ENCODE measurements around the gene TMEM248. TPM values are rescaled to one million over a fixed set of nuclear protein-coding genes. Genes with fewer than 3 reads are reported as not detected.

The TMEM248 gene
- total and polyA plus RNA-seq, 2 of the 13 experiments (the other 11 are each of a cell fraction or from before 2014, with no cell fraction given), result 54.3 to 109 TPM

GRCh38 chr7:66901941-66902843, 18.8 kb upstream of the TMEM248 start:
- no peak for FAIRE-seq

DNA sequence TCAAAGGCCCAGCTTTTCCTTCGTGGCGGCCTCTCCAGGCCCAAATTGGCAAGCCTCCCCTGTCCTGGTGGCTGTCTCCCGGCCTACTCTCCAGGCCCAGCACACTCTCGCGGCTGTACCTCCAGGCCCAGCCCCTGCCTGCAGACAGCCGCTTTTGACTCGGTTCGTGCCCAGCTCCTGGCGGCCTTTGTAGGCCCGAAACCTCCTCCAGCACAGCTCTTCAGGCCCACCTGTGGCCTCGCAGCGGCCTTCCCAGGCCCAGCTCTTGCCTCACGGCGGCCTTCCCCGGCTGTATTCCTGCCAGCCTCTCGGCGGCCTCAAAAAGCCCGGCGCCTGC, 18.2 kb upstream of the TMEM248 start:
- Histone ChIP-seq H3K27ac (ENCODE audit: extremely low read length, insufficient read depth, low read length) (no peak overlapping the region), H3K9me3 (ENCODE audit: low read length) (no peaks in the 10 kb centered on the region), H3K36me3 (replicated peaks in 1 of 2; ENCODE audit: control insufficient read depth in 1 of 2, insufficient read depth in 2 of 2, low read length in 2 of 2) (peaks cover 8 to 24% of the 10 kb centered on the region in 2 experiments), H3K27me3 (ENCODE audit: control insufficient read depth in 1 of 2, insufficient read depth in 2 of 2, low read length in 2 of 2) (no peaks in the 10 kb centered on the region), H3K79me2 (ENCODE audit: insufficient read depth, low read length) (no peaks in the 10 kb centered on the region), H2AFZ (ENCODE audit: low read length) (no peak overlapping the region), H3K4me1 (ENCODE audit: insufficient read depth, low read length) (no peaks in the 10 kb centered on the region), H3K4me2 (ENCODE audit: low read depth, low read length) (no peak overlapping the region), H4K20me1 (ENCODE audit: insufficient read depth, low read length) (no peaks in the 10 kb centered on the region), H3K4me3 (replicated peaks in 1 of 3; ENCODE audit: insufficient read depth in 1 of 3, low read depth in 2 of 3, low read length in 3 of 3) (no peak overlapping the region), H3K9ac (ENCODE audit: insufficient read depth, low read depth, low read length) (no peak overlapping the region)
- TF ChIP-seq, protein P1, sequence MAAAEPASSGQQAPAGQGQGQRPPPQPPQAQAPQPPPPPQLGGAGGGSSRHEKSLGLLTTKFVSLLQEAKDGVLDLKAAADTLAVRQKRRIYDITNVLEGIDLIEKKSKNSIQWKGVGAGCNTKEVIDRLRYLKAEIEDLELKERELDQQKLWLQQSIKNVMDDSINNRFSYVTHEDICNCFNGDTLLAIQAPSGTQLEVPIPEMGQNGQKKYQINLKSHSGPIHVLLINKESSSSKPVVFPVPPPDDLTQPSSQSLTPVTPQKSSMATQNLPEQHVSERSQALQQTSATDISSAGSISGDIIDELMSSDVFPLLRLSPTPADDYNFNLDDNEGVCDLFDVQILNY (CRISPR knock-in tag; conservative IDR thresholded peaks at IDR 0.05), result no peak
- TF ChIP-seq ZIK1 (CRISPR knock-in tag; IDR thresholded peaks at IDR 0.05; ENCODE audit: borderline replicate concordance, low read depth), result no peak
- no peak for TF ChIP-seq THRA (CRISPR knock-in tag; IDR thresholded peaks at IDR 0.05; ENCODE audit: borderline replicate concordance)
- no peak for TF ChIP-seq SETDB1 (CRISPR knock-in tag; IDR thresholded peaks at IDR 0.05; ENCODE audit: borderline replicate concordance)
- TF ChIP-seq ZNF530 (CRISPR knock-in tag; IDR thresholded peaks at IDR 0.05; ENCODE audit: low read depth), result no peak
- TF ChIP-seq ZSCAN20 (CRISPR knock-in tag; IDR thresholded peaks at IDR 0.05; ENCODE audit: borderline replicate concordance), result no peak
- TF ChIP-seq ARNT2 (CRISPR knock-in tag; IDR thresholded peaks at IDR 0.05; ENCODE audit: low read depth), result no peak
- TF ChIP-seq, protein P2, sequence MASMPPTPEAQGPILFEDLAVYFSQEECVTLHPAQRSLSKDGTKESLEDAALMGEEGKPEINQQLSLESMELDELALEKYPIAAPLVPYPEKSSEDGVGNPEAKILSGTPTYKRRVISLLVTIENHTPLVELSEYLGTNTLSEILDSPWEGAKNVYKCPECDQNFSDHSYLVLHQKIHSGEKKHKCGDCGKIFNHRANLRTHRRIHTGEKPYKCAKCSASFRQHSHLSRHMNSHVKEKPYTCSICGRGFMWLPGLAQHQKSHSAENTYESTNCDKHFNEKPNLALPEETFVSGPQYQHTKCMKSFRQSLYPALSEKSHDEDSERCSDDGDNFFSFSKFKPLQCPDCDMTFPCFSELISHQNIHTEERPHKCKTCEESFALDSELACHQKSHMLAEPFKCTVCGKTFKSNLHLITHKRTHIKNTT (CRISPR knock-in tag; IDR thresholded peaks at IDR 0.05), result no peak
- BruUV-seq (replicated peaks), result no TSS peak
- 95% methylated on average over 19 of the region's 19 CpGs for WGBS (ENCODE audit: low lambda C conversion rate)
- intact Hi-C loops (cut with micrococcal nuclease; ENCODE audit: unreplicated experiment) (no loop called here), in situ Hi-C loops (cut with HindIII; ENCODE audit: extremely low pct_ligation_motif_present, low pct_unique_long_range_greater_than_20kb) (no loop called here)
- DNase-seq (ENCODE audit: low spot score) (no peak), ATAC-seq (no peak), FAIRE-seq (no peak)
- POLR2A ChIA-PET, result interaction anchor here (1.1 kb wide), 1 partner anchor 18 kb away, joined by 3 read pairs; the partner anchor contains the start of gene TMEM248
- CTCF ChIA-PET (ENCODE audit: low intra/inter-chr PET ratio, low total read pairs), result no interaction called here

More at GRCh38 chr7:66901941-66902843, 18.8 kb upstream of the TMEM248 start:
- H3K9ac ChIP-seq (ENCODE audit: insufficient read depth, low read depth, low read length), result no peak overlapping the region
- no peaks in the 10 kb centered on the region for H3K27me3 ChIP-seq (ENCODE audit: control insufficient read depth in 1 of 2, insufficient read depth in 2 of 2, low read length in 2 of 2)
- H3K36me3 ChIP-seq (replicated peaks in 1 of 2; ENCODE audit: control insufficient read depth in 1 of 2, insufficient read depth in 2 of 2, low read length in 2 of 2), result peaks cover 8 to 27% of the 10 kb centered on the region in 2 experiments
- BruUV-seq (replicated peaks), result no TSS peak
- H2AFZ ChIP-seq (ENCODE audit: low read length), result no peak overlapping the region
- no peaks in the 10 kb centered on the region for H3K79me2 ChIP-seq (ENCODE audit: insufficient read depth, low read length)
- H3K4me1 ChIP-seq (ENCODE audit: insufficient read depth, low read length), result no peaks in the 10 kb centered on the region
- H3K4me2 ChIP-seq (ENCODE audit: low read depth, low read length), result no peak overlapping the region
- H3K4me3 ChIP-seq (replicated peaks in 1 of 3; ENCODE audit: insufficient read depth in 1 of 3, low read depth in 2 of 3, low read length in 3 of 3), result no peak overlapping the region
- no peak overlapping the region for H3K27ac ChIP-seq (ENCODE audit: extremely low read length, insufficient read depth, low read length)
- DNase-seq (ENCODE audit: low spot score) (no peak), ATAC-seq (no peak)
- ChIA-PET POLR2A (interaction anchor here (1.1 kb wide), 2 partner anchors 19 to 58 kb away, joined by 3 read pairs; partner anchors contain the start of gene TMEM248), CTCF (ENCODE audit: low intra/inter-chr PET ratio, low total read pairs) (no interaction called here)
- TF ChIP-seq SETDB1 (CRISPR knock-in tag; IDR thresholded peaks at IDR 0.05; ENCODE audit: borderline replicate concordance), result no peak
- WGBS (ENCODE audit: low lambda C conversion rate), result 97% methylated on average over 36 of the region's 47 CpGs
- in situ Hi-C loops (cut with HindIII; ENCODE audit: extremely low pct_ligation_motif_present, low pct_unique_long_range_greater_than_20kb), result no loop called here
- no peaks in the 10 kb centered on the region for H3K9me3 ChIP-seq (ENCODE audit: low read length)
- intact Hi-C loops (cut with micrococcal nuclease; ENCODE audit: unreplicated experiment), result no loop called here
- H4K20me1 ChIP-seq (ENCODE audit: insufficient read depth, low read length), result no peaks in the 10 kb centered on the region
